ENCODE data around the gene RBM34.

- TF ChIP-seq CTCF (conservative IDR thresholded peaks at IDR 0.05; ENCODE audit: low read length), result no peak
- no peak for TF ChIP-seq EZH2phosphoT487 (IDR thresholded peaks at IDR 0.05; ENCODE audit: borderline replicate concordance, low read depth, low read length)
Observed at GRCh38 chr1:235129774-235130570, 31.1 kb downstream of the RBM34 start.

Measured in OCI-LY7 (cell line).